H1 (cell line): ENCODE results near the gene MCEMP1.
"Not testable (repeated sequence)": the region's sequence is repeated elsewhere in the genome, so short reads cannot be mapped to it uniquely, and the experiment has no call there.

Experiments used
- BCL11A ChIP-seq, 2 experiments: IDR thresholded peaks; one replicate each; pipeline ENCODE4 v1.6.1; 2011; ENCODE audit warnings: low read depth in 2 of 2, low read length in 2 of 2, mild to moderate bottlenecking in 2 of 2
- CTCF ChIP-seq, 3 experiments: IDR thresholded peaks; 1 replicate in 2 of 3; 2 replicates in 1 of 3; pipeline versions ENCODE4 v1.5.1 to v1.6.1; 2011; ENCODE audit warnings: low read length in 3 of 3, mild to moderate bottlenecking in 3 of 3, inconsistent platforms in 2 of 3, low read depth in 1 of 3, moderate library complexity in 1 of 3; ENCODE audit not compliant: insufficient read depth in 1 of 3; ENCODE audit errors: control extremely low read depth in 1 of 3
- EGR1 ChIP-seq: IDR thresholded peaks from 2 replicates; pipeline ENCODE4 v1.6.1; 2011; ENCODE audit warnings: low read depth, low read length, borderline replicate concordance
- EP300 ChIP-seq, 2 experiments: IDR thresholded peaks; 1 replicate in 1 of 2; 2 replicates in 1 of 2; pipeline ENCODE4 v1.6.1; 2011 to 2012; ENCODE audit warnings: low read depth in 2 of 2, low read length in 2 of 2, mild to moderate bottlenecking in 2 of 2, borderline replicate concordance in 1 of 2, inconsistent platforms in 1 of 2, moderate library complexity in 1 of 2
- GABPA ChIP-seq: IDR thresholded peaks from 2 replicates; pipeline ENCODE4 v1.6.1; 2011; ENCODE audit warnings: mild to moderate bottlenecking, low read length, moderate library complexity, borderline replicate concordance; ENCODE audit not compliant: insufficient read depth
- HDAC6 ChIP-seq: IDR thresholded peaks from one replicate; pipeline ENCODE4 v1.7.1; 2012; ENCODE audit warnings: low read depth, mild to moderate bottlenecking, inconsistent platforms, low read length, moderate library complexity
- POLR2A ChIP-seq, 2 experiments: IDR thresholded peaks; 1 replicate in 1 of 2; 2 replicates in 1 of 2; pipeline ENCODE4 v1.6.1; 2011; ENCODE audit warnings: low read depth in 2 of 2, low read length in 2 of 2, mild to moderate bottlenecking in 2 of 2; ENCODE audit errors: control extremely low read depth in 1 of 2
- POLR2AphosphoS5 ChIP-seq: IDR thresholded peaks from 2 replicates; pipeline ENCODE4 v1.6.1; 2011; ENCODE audit warnings: low read depth, low read length
- POU5F1 ChIP-seq: IDR thresholded peaks from 2 replicates; pipeline ENCODE4 v1.6.1; 2011; ENCODE audit warnings: low read depth, mild to moderate bottlenecking, low read length, moderate library complexity
- SIN3A ChIP-seq, 2 experiments: IDR thresholded peaks in 1 of 2; conservative IDR thresholded peaks in 1 of 2; 2 replicates each; pipeline ENCODE4 v1.6.1; 2011 to 2012; ENCODE audit warnings: low read length in 2 of 2, improper control_type of control experiment in 1 of 2, low read depth in 1 of 2, mild to moderate bottlenecking in 1 of 2
- SIX5 ChIP-seq: IDR thresholded peaks from 2 replicates; pipeline ENCODE4 v1.6.1; 2011; ENCODE audit warnings: mild to moderate bottlenecking, low read depth, low read length
- SP1 ChIP-seq: IDR thresholded peaks from 2 replicates; pipeline ENCODE4 v1.6.1; 2011; ENCODE audit warnings: low read depth, low read length
- SUZ12 ChIP-seq: fragments of 200-600 bp; sonication (generic); IDR thresholded peaks from 2 replicates; pipeline ENCODE4 v1.6.1; 2012; ENCODE audit warnings: mild to moderate bottlenecking, inconsistent platforms, low read length, moderate library complexity, mixed read lengths
- TF ChIP-seq, protein P1 (sequence below): IDR thresholded peaks from 2 replicates; pipeline ENCODE4 v1.6.1; 2012; ENCODE audit warnings: low read length, inconsistent platforms

GRCh38 chr19:7643629-7644549, 33.0 kb upstream of the MCEMP1 start:
- not testable (repeated sequence) for TF ChIP-seq HDAC6; SP1; CTCF (IDR thresholded peaks at IDR 0.05; ENCODE audit: control extremely low read depth in 1 of 3, insufficient read depth in 1 of 3, low read depth in 1 of 3, low read length in 3 of 3); SIN3A (conservative IDR thresholded peaks at IDR 0.05 in 1 of 2, IDR thresholded peaks at IDR 0.05 in 1 of 2; ENCODE audit: low read depth in 1 of 2, low read length in 2 of 2); POLR2A (IDR thresholded peaks at IDR 0.05; ENCODE audit: control extremely low read depth in 1 of 2, low read depth in 2 of 2, low read length in 2 of 2); BCL11A (IDR thresholded peaks at IDR 0.05; ENCODE audit: low read depth in 2 of 2, low read length in 2 of 2); SUZ12; GABPA; EGR1; SIX5; POLR2AphosphoS5; EP300 (IDR thresholded peaks at IDR 0.05; ENCODE audit: borderline replicate concordance in 1 of 2, low read depth in 2 of 2, low read length in 2 of 2); POU5F1
- TF ChIP-seq, protein P1, sequence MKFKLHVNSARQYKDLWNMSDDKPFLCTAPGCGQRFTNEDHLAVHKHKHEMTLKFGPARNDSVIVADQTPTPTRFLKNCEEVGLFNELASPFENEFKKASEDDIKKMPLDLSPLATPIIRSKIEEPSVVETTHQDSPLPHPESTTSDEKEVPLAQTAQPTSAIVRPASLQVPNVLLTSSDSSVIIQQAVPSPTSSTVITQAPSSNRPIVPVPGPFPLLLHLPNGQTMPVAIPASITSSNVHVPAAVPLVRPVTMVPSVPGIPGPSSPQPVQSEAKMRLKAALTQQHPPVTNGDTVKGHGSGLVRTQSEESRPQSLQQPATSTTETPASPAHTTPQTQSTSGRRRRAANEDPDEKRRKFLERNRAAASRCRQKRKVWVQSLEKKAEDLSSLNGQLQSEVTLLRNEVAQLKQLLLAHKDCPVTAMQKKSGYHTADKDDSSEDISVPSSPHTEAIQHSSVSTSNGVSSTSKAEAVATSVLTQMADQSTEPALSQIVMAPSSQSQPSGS = not testable (repeated sequence)
